Endothelial cell of umbilical vein (primary cell): ENCODE results near the gene HIVEP3. TPM values are rescaled to one million over a fixed set of nuclear protein-coding genes. Genes with fewer than 3 reads are reported as not detected.

Experiments
- BruUV-seq: library from RNA; stranded (reverse); fragments of 400-500 nt; replicated peaks from 2 replicates; lab custom pipeline; 2021; lab: Mats Ljungman, UMichigan
- CTCF ChIA-PET: fragments of 300-600, 350-600 bp; sonication (Branson Sonifier 250); formaldehyde crosslinking; loops from one replicate; lab custom pipeline; 2021; ENCODE audit warnings: antibody characterized with exemption, inconsistent platforms; lab: Charles Lee
- POLR2A ChIA-PET: fragments of 300-600, 350-600 bp; sonication (Branson Sonifier 250); formaldehyde crosslinking; loops from one replicate; lab custom pipeline; 2021; ENCODE audit warnings: antibody characterized with exemption, inconsistent platforms; lab: Charles Lee
- DNase-seq: peaks from one replicate; pipeline ENCODE4 v3.0.0-alpha.2; 2011; ENCODE audit warnings: low read depth, low spot score
- FAIRE-seq: peaks from 2 replicates; lab custom pipeline; 2011; peaks lifted over from hg19 to GRCh38; lab: Jason Lieb, UNC
- H2AFZ ChIP-seq: 2 replicates; pipeline ENCODE4 v1.6.0; 2012; ENCODE audit warnings: low read depth, low read length, control low read depth, inconsistent platforms
- H3K27ac ChIP-seq: 2 replicates; pipeline ENCODE4 v1.5.1; 2011; ENCODE audit warnings: low read depth, mild to moderate bottlenecking, control low read depth, low read length, moderate library complexity; ENCODE audit not compliant: insufficient read depth
- H3K27me3 ChIP-seq, 2 experiments: 2 replicates each; pipeline versions ENCODE4 v1.6.0 to v1.6.1; 2011; ENCODE audit warnings: low read length in 2 of 2, mixed read lengths in 1 of 2; ENCODE audit not compliant: control insufficient read depth in 2 of 2, insufficient read depth in 2 of 2
- H3K36me3 ChIP-seq, 2 experiments: 2 replicates in 1 of 2; 3 replicates in 1 of 2; pipeline ENCODE4 v1.5.1; 2011; ENCODE audit warnings: low read length in 2 of 2, mild to moderate bottlenecking in 1 of 2, moderate library complexity in 1 of 2; ENCODE audit not compliant: control insufficient read depth in 2 of 2, insufficient read depth in 2 of 2; ENCODE audit errors: extremely low read depth in 1 of 2
- H3K4me1 ChIP-seq: 3 replicates; pipeline ENCODE4 v1.5.1; 2011; ENCODE audit warnings: mild to moderate bottlenecking, low read length; ENCODE audit not compliant: control insufficient read depth, insufficient read depth; ENCODE audit errors: extremely low read depth
- H3K4me2 ChIP-seq: 2 replicates; pipeline ENCODE4 v1.6.1; 2011; ENCODE audit warnings: low read length, control low read depth, mixed read lengths; ENCODE audit not compliant: insufficient read depth
- H3K4me3 ChIP-seq, 3 experiments: fragments of 200-600 bp in 1 of 3; sonication (generic), shearing (Covaris generic) in 1 of 3; replicated peaks in 1 of 3; 2 replicates each; pipeline ENCODE4 v1.5.1; 2011 to 2016; ENCODE audit warnings: control low read depth in 3 of 3, low read length in 3 of 3, mild to moderate bottlenecking in 2 of 3, inconsistent platforms in 1 of 3, low read depth in 1 of 3, moderate library complexity in 1 of 3; ENCODE audit not compliant: insufficient read depth in 1 of 3
- H3K79me2 ChIP-seq: 2 replicates; pipeline ENCODE4 v1.6.0; 2012; ENCODE audit warnings: low read length, inconsistent platforms; ENCODE audit not compliant: control insufficient read depth, insufficient read depth
- H3K9ac ChIP-seq: replicated peaks from 2 replicates; pipeline ENCODE3; 2011; ENCODE audit warnings: low read length, control low read depth; ENCODE audit not compliant: insufficient read depth; ENCODE audit errors: extremely low read depth
- H3K9me1 ChIP-seq: replicated peaks from 3 replicates; pipeline ENCODE4 v1.6.0; 2011; ENCODE audit warnings: mild to moderate bottlenecking, low read length; ENCODE audit not compliant: control insufficient read depth, insufficient read depth; ENCODE audit errors: extremely low read depth
- H3K9me3 ChIP-seq: replicated peaks from 2 replicates; pipeline ENCODE4 v1.5.1; 2012; ENCODE audit warnings: low read length, inconsistent platforms; ENCODE audit not compliant: control insufficient read depth, insufficient read depth
- H4K20me1 ChIP-seq: replicated peaks from 2 replicates; pipeline ENCODE3; 2011; ENCODE audit warnings: mild to moderate bottlenecking, low read length; ENCODE audit not compliant: control insufficient read depth, insufficient read depth; ENCODE audit errors: extremely low read depth
- CTCF ChIP-seq, 2 donors: IDR thresholded peaks; 1 replicate in 1 of 2; 2 replicates in 1 of 2; pipeline ENCODE4 v1.5.1; 2011; ENCODE audit warnings: low read length in 2 of 2, mild to moderate bottlenecking in 2 of 2, moderate library complexity in 2 of 2, control low read depth in 1 of 2, inconsistent platforms in 1 of 2, low read depth in 1 of 2; ENCODE audit not compliant: insufficient read depth in 1 of 2; ENCODE audit errors: extremely low read depth in 1 of 2
- FOS ChIP-seq: IDR thresholded peaks from 2 replicates; pipeline ENCODE4 v1.6.1; 2011; ENCODE audit warnings: mild to moderate bottlenecking, low read length, moderate library complexity, borderline replicate concordance; ENCODE audit not compliant: insufficient read depth
- GATA2 ChIP-seq: IDR thresholded peaks from 2 replicates; pipeline ENCODE4 v1.7.0; 2011; ENCODE audit warnings: low read depth, mild to moderate bottlenecking, moderate library complexity, mixed read lengths, low read length; ENCODE audit not compliant: insufficient read length, insufficient read depth
- MYC ChIP-seq: IDR thresholded peaks from one replicate; pipeline ENCODE4 v1.6.1; 2011; ENCODE audit warnings: mild to moderate bottlenecking, low read depth, low read length
- POLR2A ChIP-seq: IDR thresholded peaks from 2 replicates; pipeline ENCODE4 v1.6.1; 2012; ENCODE audit warnings: low read depth, mild to moderate bottlenecking, control low read depth, low read length
- POLR2AphosphoS5 ChIP-seq: IDR thresholded peaks from 2 replicates; pipeline ENCODE4 v1.6.1; 2012; ENCODE audit warnings: low read depth, mild to moderate bottlenecking, control low read depth, low read length, moderate library complexity; ENCODE audit not compliant: insufficient read depth
- dilution Hi-C: fragments of 300-500 bp; cut with MboI; formaldehyde crosslinking; loops from one replicate; pipeline ENCODE4 v1.15.0; 2019; ENCODE audit warnings: low sequenced_read_pairs; ENCODE audit not compliant: extremely low pct_ligation_motif_present
- intact Hi-C: fragments of 100-400 bp; cut with micrococcal nuclease; formaldehyde crosslinking; loops from one replicate; pipeline ENCODE4 v1.10.0; 2022
- polyA plus RNA-seq, 4 experiments: library from polyadenylated mRNA; depleted of rRNA in 3 of 4; stranded (reverse) in 3 of 4; unstranded in 1 of 4; fragments of >200 nt; gene quantifications; 2 replicates each; pipeline versions ENCODE4 v1.2.1 to v1.2.3, GENCODE V29; 2011 to 2012; ENCODE audit warnings: missing spikeins in 1 of 4
- total RNA-seq: library from RNA; stranded (reverse); gene quantifications from 2 replicates; pipeline ENCODE4 v1.2.3, GENCODE V29; 2021

The HIVEP3 gene
- total and polyA plus RNA-seq, 2 donors (not counting 3 experiments of a cell fraction or from before 2014, with no cell fraction given) = 3.4 to 4.0 TPM

- H3K4me2 ChIP-seq = no peak overlapping the region
- intact Hi-C loops = no loop called here
- CTCF ChIA-PET = interaction anchor here (0.9 to 2.7 kb wide), 5 partner anchors 8 to 500 kb away, joined by 3 to 13 read pairs (median 3); no protein-coding TSS in a partner anchor
Observed at GRCh38 chr1:41673378-41673777, 245.3 kb downstream of the HIVEP3 start.

More at GRCh38 chr1:41673378-41673777, 245.3 kb downstream of the HIVEP3 start:
- no TSS peak for BruUV-seq
- Histone ChIP-seq H3K27me3 (no peaks in the 10 kb centered on the region), H3K4me3 (no peak overlapping the region), H2AFZ (no peak overlapping the region), H3K27ac (no peak overlapping the region), H3K79me2 (no peaks in the 10 kb centered on the region), H3K36me3 (no peaks in the 10 kb centered on the region), H3K9ac (no peak overlapping the region), H3K9me3 (no peaks in the 10 kb centered on the region), H3K9me1 (no peaks in the 10 kb centered on the region), H3K4me1 (no peaks in the 10 kb centered on the region), H4K20me1 (no peaks in the 10 kb centered on the region)
- POLR2A ChIA-PET = no interaction called here
- FAIRE-seq (peak; percentile 62), DNase-seq (no peak)
- dilution Hi-C loops = no loop called here
- TF ChIP-seq CTCF (IDR thresholded peaks at IDR 0.05; ENCODE audit: extremely low read depth in 1 of 2, insufficient read depth in 1 of 2, low read depth in 1 of 2, low read length in 2 of 2) = no peak
- no peak for TF ChIP-seq FOS
- TF ChIP-seq MYC = no peak
- no peak for TF ChIP-seq POLR2A
- no peak for TF ChIP-seq GATA2
- no peak for TF ChIP-seq POLR2AphosphoS5
